Heart right ventricle (tissue), 12 donors: ENCODE results near the gene HACE1. TPM values are rescaled to one million over a fixed set of nuclear protein-coding genes. Genes with fewer than 3 reads are reported as not detected.

Experiments used
- polyA plus RNA-seq, 2 donors: library from polyadenylated mRNA; stranded (reverse); fragments of 200-250 nt; gene quantifications; one replicate each; pipeline ENCODE4 v1.2.3, GENCODE V29; 2013
- total RNA-seq, 10 donors: library from RNA; stranded (reverse); fragmentation: NEBNext Ultra II Directional in 3 of 10; extraction: Animal tissue kit (Norgen Biotek cat#: 25700) in 3 of 10; gene quantifications; one replicate each; pipeline versions ENCODE4 v1.2.1 to v1.2.4, GENCODE V29; 2021 to 2023
- donor health status: ischemic (EF 13 %, LVEDD 7.1; RV severe dilation, severe dysfunction).
- donor health status: healthy with polysubstance abuse.
- donor health status: DM: no; HTN: yes; CAD: no.
- donor health status: DM: no; HTN: no; CAD: no.
- donor health status: ischemic (EF 25% LVEDD 6.9; RV normal size, moderate dysfunction).
- donor health status: ischemic (EF 25% LVEDD 5.7; RV mildly dilated, moderate dysfunction).
- donor health status: healthy.
- donor health status: nonischemic (EF 11% LVEDD 7.7; RV severe dilation, severe dysfunction).
- donor health status: DM: yes; HTN: yes; CAD: no.
- donor health status: PGD.
- donor health status: ischemic (EF 29% LVEDD 5.4; RV normal size, mild dysfunction).
- donor health status: nonischemic (EF 23%, LVEDD 6.1; RV moderate dilation, normal function).

HACE1 gene
- total and polyA plus RNA-seq, 12 donors: 3.7 to 9.5 (median 7.1) TPM

Other genes with a start within 250 kb of the HACE1 start
- not detected for gene LIN28B, start 97.2 kb upstream of the HACE1 start, total RNA-seq
- gene LIN28B, start 97.2 kb upstream of the HACE1 start, polyA plus RNA-seq: not detected